NCI-H748 (cell line): ENCODE results near the gene PRKAB1.
"Not testable (repeated sequence)": the region's sequence is repeated elsewhere in the genome, so short reads cannot be mapped to it uniquely, and the experiment has no call there.

ENCODE experiments used
- DNase-seq: peaks from one replicate; lab custom pipeline; 2025; ENCODE audit not compliant: unreplicated experiment; lab: John Stamatoyannopoulos, UW

PRKAB1 gene

DNA sequence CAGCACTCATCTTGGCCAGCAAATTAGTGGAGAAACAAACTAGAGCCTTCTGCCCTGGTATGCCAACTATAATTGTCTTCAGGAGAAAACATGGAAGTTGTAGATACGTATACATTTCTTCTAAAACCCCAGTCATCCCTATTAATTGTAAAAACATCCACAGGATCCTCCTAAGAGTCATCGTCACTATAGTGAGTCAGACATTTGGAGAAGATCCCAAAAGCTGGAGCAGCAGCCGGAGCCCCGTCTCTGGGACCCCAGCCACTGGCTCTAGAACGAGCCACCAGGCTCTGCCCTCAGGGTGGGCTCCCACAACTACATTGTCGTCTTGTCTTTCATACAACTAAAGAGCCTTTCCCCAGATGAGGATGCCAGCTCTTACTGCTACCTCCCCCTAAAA, 15.5 kb downstream of the PRKAB1 start:
- DNase-seq, result no peak

GRCh38 chr12:119683816-119684215, 15.9 kb downstream of the PRKAB1 start:
- DNase-seq, result no peak

DNA sequence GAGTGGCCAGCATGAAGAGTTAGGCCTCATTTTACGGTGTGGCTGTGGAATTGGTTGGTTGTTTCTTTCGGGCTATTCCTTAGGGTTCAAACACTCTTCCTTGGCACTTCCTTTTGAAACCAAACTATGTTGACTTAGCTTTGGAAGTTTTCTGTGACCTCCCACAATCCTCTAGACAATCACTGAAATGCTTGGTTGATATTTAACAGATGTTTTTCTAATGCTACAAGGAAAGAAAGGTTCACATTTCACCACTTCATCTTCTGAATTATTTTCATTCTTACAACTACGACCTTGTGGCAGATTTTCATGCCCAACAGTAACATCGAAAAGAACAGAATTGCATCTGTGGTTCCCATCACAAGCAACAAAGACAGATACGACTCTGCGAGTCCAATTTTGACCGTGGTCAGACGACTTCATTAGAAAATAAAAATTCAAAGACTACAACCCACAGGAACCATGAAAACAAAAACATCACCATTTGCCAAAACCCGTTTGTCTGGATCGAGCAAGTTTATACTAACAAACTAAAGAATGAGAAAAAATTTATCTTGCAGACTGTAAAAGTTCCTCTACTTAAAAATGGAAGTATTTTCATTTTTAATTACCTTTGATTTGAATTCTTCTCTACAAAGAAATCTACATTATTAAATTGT, 16.9 kb downstream of the PRKAB1 start:
- no peak for DNase-seq

- no peak for DNase-seq
Measured at GRCh38 chr12:119685375-119685774, 17.4 kb downstream of the PRKAB1 start.

DNA sequence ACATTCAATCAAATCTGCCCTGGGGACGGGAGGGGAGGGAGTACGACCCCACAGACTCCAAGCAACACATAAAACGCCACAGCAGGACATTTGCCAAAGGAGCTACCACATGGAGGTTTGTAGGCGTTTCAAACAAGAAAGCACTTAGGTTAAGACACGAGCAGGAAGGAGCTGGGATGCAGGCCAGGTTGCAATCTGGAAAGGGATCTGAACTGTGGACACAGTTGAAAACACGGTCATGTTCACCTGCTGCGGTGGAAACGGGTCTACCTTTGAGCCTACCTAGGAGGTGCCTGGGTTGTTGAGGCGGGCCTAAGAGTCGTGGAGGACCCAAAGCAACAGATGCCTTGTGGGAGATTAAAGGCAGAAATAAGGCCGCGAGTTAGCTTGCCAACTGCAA, 18.4 kb downstream of the PRKAB1 start:
- DNase-seq, result no peak

DNA sequence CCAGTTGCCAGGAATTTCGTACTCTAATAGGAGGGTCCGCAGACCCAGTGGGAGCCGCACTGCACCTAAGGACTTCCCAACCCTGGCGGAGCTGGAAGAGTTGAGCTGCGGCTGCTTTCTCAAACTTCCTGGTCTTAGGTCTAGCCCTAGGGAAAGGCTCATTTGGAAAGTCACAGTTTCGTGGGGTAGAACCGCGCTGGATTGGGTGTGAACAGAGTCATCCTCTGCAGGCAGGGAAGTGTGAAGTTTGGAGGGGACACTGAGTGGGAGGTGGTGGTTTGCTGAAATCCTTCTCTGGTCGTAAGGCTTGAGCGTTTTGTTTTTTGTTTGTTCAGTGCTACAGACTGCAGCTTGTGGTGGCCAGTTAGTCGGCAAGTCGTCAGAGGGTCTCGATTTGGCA, 18.8 kb downstream of the PRKAB1 start:
- DNase-seq, result no peak

DNA sequence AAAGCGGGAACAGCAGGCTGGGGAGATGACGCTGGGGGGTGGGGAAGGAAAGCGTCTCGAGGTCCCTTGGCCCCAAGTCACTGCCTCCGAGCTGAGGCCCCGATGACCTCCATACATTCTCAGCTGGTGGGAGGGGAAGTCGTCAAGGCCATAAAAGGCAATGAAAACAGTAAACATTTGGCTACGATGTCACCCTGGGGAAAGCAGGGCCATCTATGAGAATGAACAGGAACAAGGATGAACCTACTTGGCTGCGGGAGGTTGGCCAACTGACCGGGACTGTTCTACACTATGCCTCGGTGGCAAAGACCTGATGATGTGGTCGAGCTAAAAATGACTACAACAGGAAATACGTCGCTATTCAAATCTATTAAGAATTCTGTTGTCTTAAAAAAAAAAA, 19.5 kb downstream of the PRKAB1 start:
- no peak for DNase-seq

GRCh38 chr12:119687879-119688278, 19.9 kb downstream of the PRKAB1 start:
- DNase-seq, result no peak

DNA sequence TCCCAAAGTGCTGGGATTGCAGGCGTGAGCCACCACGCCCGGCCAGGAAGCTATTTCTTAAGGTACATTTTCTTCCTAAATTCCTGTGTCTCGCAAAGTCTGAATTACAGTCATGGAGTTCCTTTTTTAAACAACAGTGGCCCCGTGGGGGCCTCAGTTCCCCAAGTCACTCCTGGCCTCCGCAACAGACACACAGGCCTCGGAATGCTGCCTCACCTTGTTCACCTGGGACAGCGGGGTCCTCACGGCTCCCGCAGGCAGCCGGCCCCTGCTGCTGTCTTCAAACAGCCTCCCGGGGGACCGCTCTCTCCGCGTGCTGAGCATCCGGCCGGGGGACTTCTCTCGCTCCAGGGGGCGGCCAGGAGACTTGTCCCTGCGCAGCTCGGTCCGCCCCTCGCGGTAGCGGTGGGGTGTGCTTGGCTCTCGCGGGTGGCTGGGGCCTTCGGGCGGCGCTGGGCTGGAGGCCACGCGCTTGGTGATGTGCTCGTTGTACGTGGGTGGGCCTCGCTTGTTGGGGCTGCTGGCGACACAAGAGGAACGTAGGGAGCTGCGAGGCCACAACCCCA, 22.1 kb downstream of the PRKAB1 start:
- no peak for DNase-seq

DNA sequence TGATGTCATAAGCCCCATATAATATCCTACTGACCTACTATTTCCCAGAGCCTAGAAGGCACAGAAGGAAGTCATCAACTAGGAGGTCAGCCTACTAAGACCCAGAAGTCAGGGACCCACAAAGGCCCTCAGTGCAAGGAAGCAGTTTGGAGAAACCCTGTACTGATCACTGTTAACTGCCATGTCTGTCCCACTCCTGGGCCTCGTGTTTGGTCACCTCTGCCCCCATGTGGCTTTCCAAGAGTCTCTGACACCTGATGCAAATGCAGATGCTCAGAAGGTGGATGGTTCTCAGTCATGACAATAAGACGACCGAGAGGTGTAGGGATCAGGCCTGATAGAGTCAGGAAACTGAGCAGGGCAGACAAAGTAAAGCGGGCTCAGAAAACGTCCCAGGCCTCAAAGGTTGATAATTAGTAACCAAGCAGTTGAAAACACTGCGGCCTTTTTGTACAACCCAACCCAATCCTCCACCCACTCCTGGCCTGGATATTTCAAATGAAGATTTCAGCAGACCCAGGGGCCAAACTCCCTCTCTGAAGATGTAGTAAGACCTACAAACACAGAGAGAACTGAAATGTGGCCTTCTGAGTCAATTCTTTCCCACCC, 23.4 kb downstream of the PRKAB1 start:
- DNase-seq, result no peak

DNA sequence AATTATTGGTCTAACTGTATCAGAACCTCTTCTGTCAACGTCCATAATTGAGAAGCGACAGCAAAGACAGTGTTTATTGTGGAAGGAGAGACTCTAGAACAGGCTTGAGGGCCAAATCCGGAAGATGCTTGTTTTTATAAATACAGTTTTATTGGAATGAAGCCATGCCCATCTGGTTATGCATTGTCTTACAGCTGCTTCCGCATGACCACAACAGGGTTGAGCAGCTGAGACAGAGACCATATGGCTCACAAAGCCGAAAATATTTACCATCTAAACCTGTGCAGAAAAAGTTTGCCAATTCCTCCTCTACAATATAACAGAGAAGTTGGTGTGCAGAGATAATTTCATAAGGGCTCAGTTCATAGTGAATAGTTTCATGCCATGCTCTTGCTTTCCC, 24.5 kb downstream of the PRKAB1 start:
- DNase-seq, result no peak

DNA sequence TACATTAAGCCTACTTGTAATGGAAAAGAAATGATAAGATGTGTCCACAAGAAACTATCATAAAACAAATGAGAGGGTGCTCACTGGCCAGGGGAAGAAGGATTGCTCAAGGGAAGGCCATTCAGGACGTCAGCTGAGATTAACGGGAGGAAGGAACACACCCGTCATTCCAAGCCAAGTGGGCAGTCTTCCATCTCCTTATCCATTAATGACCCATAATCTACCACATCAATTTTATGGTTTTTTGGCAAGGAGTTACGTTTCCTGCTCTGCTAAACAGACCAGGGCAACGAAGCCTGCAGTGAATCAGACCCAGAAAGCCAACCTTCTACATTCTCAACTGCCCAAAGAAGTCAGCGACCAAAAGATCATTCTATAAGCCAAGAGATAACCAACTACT, 25.1 kb downstream of the PRKAB1 start:
- DNase-seq, result no peak

- no peak for DNase-seq
Measured at GRCh38 chr12:119693511-119693910, 25.6 kb downstream of the PRKAB1 start.

DNA sequence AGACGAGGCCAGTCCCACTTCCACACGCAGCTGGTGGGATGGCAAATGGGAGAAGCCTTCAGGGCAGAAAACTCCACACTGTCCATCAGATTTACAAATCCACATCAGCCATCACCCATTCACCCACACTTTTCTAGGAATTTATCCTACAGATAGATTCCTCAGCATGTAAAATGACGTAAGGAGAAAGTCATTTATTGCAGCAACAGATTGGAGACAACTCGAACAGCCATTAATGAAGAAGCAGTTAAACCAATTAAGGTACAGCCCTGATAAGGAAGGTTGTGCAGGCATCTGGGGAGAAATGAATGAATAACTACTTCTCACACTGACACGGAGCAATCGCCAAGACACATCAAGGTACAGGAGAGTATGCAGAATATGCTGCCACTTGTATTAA, 26.2 kb downstream of the PRKAB1 start:
- DNase-seq, result no peak

GRCh38 chr12:119695034-119695433, 27.1 kb downstream of the PRKAB1 start:
- DNase-seq, result no peak

DNA sequence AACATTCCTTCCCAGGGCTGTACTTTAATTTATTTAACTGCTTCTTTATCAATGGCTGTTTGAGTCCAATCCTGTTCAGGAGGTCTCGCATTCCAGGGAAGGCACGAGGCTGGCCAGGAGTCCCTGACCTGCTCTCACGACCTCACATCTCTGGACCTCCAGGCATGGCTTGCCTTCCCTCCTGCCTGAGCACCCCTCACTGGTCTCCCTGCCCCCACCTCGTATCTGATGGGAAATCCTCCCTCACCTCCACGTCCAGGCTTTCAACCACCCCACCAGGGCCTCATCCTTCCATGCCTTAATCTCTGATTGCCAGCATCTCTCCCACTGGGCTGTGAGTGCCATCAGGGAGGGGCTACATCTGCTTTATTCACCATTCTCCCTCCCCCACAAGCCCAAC, 29.0 kb downstream of the PRKAB1 start:
- no peak for DNase-seq

- DNase-seq, result no peak
Measured at GRCh38 chr12:119699199-119699760, 31.3 kb downstream of the PRKAB1 start.

DNA sequence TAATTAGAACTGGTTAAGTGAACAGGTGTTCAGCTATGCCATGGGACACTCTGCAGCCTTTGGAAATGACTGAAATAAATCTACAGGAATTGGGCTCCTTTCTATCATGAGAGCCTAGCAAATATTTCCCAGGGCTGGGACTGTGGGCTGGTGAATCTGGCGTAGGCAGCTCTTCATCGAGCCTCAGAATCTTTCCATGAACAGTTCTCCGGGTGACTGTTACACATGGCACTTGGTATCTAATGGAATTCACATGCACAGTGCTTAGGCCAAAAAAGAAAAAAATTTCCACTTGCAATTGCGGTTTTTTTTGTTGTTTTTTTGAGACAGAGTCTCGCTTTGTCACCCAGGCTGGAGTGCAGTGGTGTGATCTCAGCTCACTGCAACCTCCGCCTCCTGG, 32.1 kb downstream of the PRKAB1 start:
- DNase-seq, result no peak

DNA sequence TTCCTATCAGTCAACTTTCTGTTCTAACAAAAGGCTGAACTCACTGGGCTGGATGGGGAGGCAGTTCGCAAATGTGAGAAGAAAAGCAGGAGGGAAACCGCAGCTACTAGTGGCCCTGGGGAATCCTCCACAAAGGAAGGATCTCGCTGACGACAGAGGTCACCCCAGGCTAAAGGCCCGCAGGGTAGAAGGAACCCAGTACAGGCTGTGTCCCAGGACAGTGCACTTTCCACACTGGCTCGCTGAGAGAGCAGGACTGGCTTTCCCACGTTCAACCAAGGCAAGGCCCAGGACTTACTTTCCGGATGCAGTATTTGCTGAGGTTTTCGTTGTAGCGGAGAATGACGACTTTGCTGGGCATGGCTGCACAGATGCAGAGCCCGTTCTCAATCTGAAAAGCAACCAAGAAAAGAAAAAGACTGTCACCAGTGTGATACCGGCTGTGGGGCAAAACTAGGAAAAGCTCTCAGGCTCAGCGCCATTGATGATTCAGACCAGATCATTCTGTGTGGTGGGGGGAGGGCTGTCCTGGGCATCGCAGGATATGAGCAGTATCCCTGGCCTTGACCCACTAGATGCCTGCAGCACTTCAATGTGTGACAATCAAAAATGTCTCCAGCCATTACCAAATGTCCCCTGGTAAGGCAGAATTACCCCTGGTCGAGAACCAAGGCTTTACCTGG, 36.3 kb downstream of the PRKAB1 start:
- DNase-seq, result no peak

GRCh38 chr12:119705182-119705581, 37.2 kb downstream of the PRKAB1 start:
- no peak for DNase-seq

GRCh38 chr12:119706427-119706826, 38.5 kb downstream of the PRKAB1 start:
- DNase-seq, result not testable (repeated sequence)
